Stimulated activated naive B cell treated with anti-CD40 and anti-IgM and Interleukin-4, amounts not matched to agents 10 μg/mL and 1 μg/mL and 100 μg/mL, for 72 hours (primary cell): ENCODE results near the gene GSTA3.
"Not testable (repeated sequence)": the region's sequence is repeated elsewhere in the genome, so short reads cannot be mapped to it uniquely, and the experiment has no call there.

Experiments
- ATAC-seq, 2 donors: fragments of 150-1000 bp; cut with Tn5 transposase; replicated peaks; 2 replicates each; pipeline ENCODE4 v1.10.0; 2021; ENCODE audit warnings: moderate library complexity in 1 of 2
- DNase-seq: peaks from one replicate; pipeline ENCODE4 v3.0.0; 2021
- H3K27ac Mint-ChIP-seq: one replicate; pipeline ENCODE4 v1.8.0; 2022; ENCODE audit warnings: mild to moderate bottlenecking, mixed read lengths
- H3K27me3 Mint-ChIP-seq, 2 donors: one replicate each; pipeline ENCODE4 v1.8.0; 2022; ENCODE audit warnings: mixed read lengths in 2 of 2
- H3K36me3 Mint-ChIP-seq, 2 donors: one replicate each; pipeline ENCODE4 v1.8.0; 2022; ENCODE audit warnings: mixed read lengths in 2 of 2, mild to moderate bottlenecking in 1 of 2
- H3K4me1 Mint-ChIP-seq, 2 donors: one replicate each; pipeline ENCODE4 v1.8.0; 2022; ENCODE audit warnings: mixed read lengths in 2 of 2, mild to moderate bottlenecking in 1 of 2
- H3K4me3 Mint-ChIP-seq, 2 donors: one replicate each; pipeline ENCODE4 v1.8.0; 2022; ENCODE audit warnings: mild to moderate bottlenecking in 2 of 2, mixed read lengths in 2 of 2, moderate library complexity in 1 of 2
- H3K9me3 Mint-ChIP-seq, 2 donors: one replicate each; pipeline ENCODE4 v1.8.0; 2022; ENCODE audit warnings: mixed read lengths in 2 of 2, mild to moderate bottlenecking in 1 of 2

The GSTA3 gene

DNA sequence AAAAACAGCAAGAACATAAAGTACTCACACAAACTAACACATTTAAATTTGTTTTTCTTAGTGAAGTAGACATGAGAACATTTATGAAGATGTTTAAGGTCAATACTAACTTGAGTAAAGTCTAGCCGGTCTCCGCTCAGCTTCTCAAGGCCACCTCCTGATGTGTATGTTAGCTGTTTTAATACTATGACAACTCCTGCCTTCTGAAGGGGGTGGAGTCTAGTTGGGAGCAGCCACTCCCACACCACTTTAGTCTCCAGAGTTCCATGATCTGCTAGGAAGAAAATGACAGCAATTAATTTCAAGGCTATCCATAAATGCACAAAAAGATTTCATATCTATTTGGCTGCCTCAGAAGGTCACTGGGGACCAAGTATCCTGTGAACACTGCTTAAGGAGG, at the start of gene GSTA3:
Gene GSTA3, minus strand, starts transcription at position 168 of the 400 bp plus-strand sequence. CDS start 3,864 bp downstream, outside the sequence.
- Mint-ChIP-seq H3K36me3 (no peaks in the 10 kb centered on the region), H3K27ac (no peak within 1 kb of the TSS), H3K27me3 (peaks cover 0 to 8% of the 10 kb centered on the region in 2 donors), H3K4me3 (no peak within 1 kb of the TSS), H3K4me1 (no peaks in the 10 kb centered on the region), H3K9me3 (no peaks in the 10 kb centered on the region)
- DNase-seq: no peak
- no peak for ATAC-seq

DNA sequence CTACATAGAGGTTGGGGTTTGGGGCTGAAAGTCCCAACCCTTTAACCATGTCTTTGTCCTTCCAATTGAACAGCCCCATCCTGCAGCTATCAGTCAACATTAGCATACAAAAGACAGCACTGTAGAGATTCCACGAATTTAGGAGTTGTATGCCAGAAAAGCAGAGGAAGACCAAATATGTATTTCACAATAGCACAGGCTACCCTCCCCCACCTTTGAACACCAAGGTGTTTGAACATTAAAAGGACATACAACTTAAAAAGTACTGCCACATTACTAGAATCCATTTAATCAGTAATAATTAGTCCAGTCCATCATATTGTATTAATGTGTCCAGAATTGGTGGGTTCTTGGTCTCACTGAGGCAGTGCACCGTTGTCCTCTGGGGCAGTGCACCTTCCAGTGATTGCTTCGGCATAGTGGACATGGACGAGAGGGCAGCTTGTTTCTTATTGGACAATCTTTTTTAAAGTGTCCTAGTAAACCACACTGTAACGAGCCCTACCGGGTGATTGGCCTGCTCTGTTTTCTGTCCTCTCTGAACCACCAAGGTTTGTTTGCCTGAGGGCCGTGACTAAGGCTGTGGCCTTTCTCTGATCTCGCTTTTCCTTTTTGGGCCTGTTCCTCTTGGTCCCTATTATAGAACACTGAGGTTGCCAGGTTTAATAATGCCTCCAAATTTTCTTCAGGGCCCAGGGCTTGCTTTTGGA, 49.2 kb upstream of the GSTA3 start:
- no peak for ATAC-seq

DNA sequence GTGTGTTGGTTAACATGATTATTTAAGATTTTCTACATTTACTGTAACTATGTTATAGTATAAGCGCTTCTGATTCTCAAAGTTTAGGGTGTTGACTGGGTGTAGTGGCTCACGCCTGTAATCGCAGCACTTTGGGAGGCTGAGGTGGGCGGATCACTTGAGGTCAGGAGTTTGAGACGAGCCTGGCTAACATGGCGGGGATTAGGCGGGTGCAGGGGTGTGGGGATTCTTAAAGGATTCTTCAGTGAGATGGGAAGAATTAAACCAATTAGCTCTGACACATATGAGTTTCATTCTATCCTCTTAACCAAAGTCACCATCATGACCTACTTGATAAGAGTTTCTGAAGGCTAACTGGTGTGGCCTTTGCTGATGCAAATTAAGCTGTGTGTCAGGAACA, 46.4 kb upstream of the GSTA3 start:
- no peaks in the 10 kb centered on the region for H3K36me3 Mint-ChIP-seq
- peaks cover 0 to 2% of the 10 kb centered on the region in 2 donors for H3K4me1 Mint-ChIP-seq
- no peak overlapping the region for H3K27ac Mint-ChIP-seq
- no peak for DNase-seq
- no peak for ATAC-seq
- no peaks in the 10 kb centered on the region for H3K9me3 Mint-ChIP-seq
- H3K27me3 Mint-ChIP-seq: peaks cover 0 to 5% of the 10 kb centered on the region in 2 donors
- no peak overlapping the region for H3K4me3 Mint-ChIP-seq

More for the DNA sequence above, 49.2 kb upstream of the GSTA3 start:
- H3K9me3 Mint-ChIP-seq: peaks cover 2 to 6% of the 10 kb centered on the region in 2 donors
- no peak overlapping the region for H3K4me3 Mint-ChIP-seq
- peaks cover 0 to 2% of the 10 kb centered on the region in 2 donors for H3K4me1 Mint-ChIP-seq
- H3K36me3 Mint-ChIP-seq: no peaks in the 10 kb centered on the region
- H3K27me3 Mint-ChIP-seq: peaks cover 0 to 5% of the 10 kb centered on the region in 2 donors
- no peak for DNase-seq
- no peak overlapping the region for H3K27ac Mint-ChIP-seq

DNA sequence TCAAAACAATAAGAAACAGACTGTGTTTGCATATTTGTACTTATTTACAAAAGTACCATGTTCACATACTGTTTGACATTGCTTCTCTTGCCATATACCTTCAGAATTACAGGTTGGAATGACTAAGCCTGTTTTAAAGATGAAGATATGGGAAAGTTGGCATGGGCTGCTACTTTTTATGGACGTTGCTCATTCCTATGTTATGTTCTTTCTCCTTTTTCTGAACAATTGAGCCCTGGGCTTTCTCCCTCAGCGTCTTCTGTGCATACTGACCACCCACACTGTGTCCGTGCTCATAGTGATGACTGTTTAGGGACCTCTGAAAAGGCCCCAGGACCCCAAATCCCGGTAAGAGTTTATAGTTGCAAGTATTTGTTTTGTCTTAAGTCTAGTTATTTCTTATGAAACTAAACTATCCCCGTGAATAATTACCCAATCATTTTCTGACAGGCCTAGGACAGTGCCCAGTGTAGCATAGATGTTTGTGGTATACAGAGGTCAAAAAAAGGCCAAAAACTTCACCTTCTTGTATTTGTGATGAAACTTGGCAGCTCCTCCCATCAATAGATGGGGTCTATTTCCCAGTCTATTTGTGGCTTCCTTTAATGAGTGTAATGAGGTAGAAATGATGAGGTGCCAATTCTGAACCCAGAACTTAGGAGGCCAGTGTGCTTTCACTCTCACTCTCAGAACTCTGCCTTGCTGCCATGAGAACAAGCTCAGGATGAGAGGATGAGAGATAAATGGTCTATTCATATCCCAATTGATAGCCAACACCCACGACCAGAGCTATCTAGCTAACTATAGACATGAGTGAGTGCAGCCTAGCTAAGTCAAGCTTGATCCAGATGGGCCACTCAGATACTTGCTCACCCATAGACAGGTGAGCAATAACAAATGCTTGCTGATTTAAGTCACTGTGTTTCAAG, 44.7 kb upstream of the GSTA3 start:
- no peak overlapping the region for H3K4me3 Mint-ChIP-seq
- H3K27ac Mint-ChIP-seq: no peak overlapping the region
- peaks cover 0 to 5% of the 10 kb centered on the region in 2 donors for H3K27me3 Mint-ChIP-seq
- DNase-seq (no peak), ATAC-seq (no peak)
- no peaks in the 10 kb centered on the region for H3K9me3 Mint-ChIP-seq
- no peaks in the 10 kb centered on the region for H3K36me3 Mint-ChIP-seq
- H3K4me1 Mint-ChIP-seq: no peaks in the 10 kb centered on the region

DNA sequence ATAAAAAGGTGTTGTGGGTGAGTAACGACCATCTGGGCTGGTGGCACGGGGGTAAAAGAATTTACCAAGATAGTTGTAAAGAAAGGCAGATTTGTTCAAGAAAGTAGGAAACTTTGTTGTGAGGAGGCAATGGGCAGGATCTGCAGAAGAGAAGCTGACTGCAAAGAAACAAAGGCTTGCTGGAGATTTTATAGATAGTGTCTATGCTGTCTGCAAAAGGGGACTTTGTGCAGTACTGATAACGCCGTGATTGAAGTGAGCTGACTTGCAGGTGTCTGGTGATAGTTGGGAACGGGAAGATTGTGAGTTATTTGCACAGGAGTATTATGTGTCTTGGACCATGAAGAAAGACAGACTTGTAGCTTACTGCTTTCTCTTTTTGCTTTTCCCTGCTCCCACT, 36.8 kb upstream of the GSTA3 start:
- Mint-ChIP-seq H3K4me3 (no peak overlapping the region), H3K4me1 (no peaks in the 10 kb centered on the region), H3K27ac (no peak overlapping the region), H3K9me3 (no peaks in the 10 kb centered on the region), H3K36me3 (no peaks in the 10 kb centered on the region), H3K27me3 (peaks cover 25 to 28% of the 10 kb centered on the region in 2 donors)
- ATAC-seq: no peak
- DNase-seq: no peak

DNA sequence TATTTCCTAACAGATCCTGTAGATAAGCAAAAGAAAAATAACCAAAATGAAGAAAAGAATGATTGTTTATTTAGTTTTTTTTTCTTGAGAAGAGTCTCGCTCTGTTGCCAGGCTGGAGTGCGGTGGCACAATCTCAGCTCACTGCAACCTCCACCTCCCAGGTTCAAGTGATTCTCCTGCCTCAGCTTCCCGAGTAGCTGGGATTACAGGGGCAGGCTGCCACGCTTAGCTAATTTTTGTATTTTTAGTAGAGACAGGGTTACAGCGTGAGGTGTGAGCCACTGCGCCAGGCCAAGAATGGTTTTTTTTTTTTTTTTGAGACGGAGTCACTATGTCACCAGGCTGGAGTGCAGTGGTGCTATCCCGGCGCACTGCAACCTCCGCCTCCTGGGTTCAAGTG, 33.3 kb upstream of the GSTA3 start:
- H3K4me3 Mint-ChIP-seq, H3K9me3 Mint-ChIP-seq, H3K4me1 Mint-ChIP-seq, DNase-seq, H3K36me3 Mint-ChIP-seq, H3K27ac Mint-ChIP-seq, ATAC-seq: not testable (repeated sequence)
- H3K27me3 Mint-ChIP-seq: peaks cover 25 to 28% of the 10 kb centered on the region in 2 donors

DNA sequence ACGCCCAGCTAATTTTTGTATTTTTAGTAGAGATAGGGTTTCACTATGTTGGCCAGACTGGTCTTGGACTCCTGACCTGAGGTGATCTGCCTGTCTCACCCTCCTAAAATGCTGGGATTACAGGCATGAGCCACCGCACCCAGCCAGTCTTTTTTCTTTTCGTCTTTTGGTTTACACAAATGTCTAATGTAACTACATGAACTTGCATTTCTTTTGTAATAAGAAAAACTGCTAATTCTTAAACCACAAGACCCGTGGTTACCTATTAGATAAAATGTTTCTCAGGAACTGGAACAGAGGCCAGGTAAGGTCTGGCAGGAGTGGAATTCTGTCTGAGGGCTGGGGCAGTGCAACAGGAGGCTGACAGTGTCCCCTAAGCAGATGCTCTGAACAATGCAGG, 32.7 kb upstream of the GSTA3 start:
- Mint-ChIP-seq H3K27me3 (peaks cover 25 to 28% of the 10 kb centered on the region in 2 donors), H3K9me3 (no peaks in the 10 kb centered on the region), H3K36me3 (no peaks in the 10 kb centered on the region), H3K4me1 (no peaks in the 10 kb centered on the region), H3K27ac (no peak overlapping the region), H3K4me3 (no peak overlapping the region)
- DNase-seq (no peak), ATAC-seq (no peak)

DNA sequence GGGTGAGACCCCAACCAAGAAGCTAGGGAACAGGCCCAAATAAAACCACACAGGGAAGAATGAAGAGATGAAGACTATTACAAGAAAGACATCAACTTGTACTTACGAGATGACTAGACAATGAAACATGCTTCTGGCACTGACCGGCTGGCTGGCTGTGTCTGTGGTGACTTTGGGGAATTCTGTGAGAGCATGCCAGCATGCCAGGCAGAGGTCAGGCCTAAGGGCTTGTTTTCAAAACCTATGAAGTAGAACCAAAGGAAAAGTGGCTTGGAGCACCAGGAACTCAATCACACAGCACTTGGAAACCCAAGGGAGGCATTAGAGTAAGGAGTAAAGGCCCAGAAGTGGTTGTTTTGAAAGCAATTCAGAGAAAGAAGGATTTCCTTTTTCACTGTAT, 28.4 kb upstream of the GSTA3 start:
- Mint-ChIP-seq H3K4me3 (no peak overlapping the region), H3K27ac (no peak overlapping the region)

DNA sequence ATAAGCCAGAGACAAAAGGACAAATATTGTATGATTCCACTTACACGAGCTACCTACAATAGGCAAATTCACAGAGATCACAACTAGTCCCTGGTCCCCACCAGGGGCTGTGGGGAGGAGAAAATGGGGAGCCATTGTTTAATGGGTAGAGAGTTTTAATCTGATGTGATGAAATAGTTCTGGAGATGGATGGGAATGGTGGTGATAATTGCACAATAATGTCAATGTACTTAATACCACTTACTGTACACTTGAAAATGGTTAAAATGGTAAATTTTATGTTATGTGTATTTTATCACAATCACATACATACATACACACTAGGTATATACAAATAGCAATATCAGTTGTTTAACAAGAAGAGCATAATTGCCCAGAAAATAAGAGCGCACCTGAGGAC, 24.3 kb upstream of the GSTA3 start:
- peaks cover 0 to 2% of the 10 kb centered on the region in 2 donors for H3K9me3 Mint-ChIP-seq
- DNase-seq: no peak
- peaks cover 10 to 20% of the 10 kb centered on the region in 2 donors for H3K27me3 Mint-ChIP-seq
- H3K36me3 Mint-ChIP-seq: no peaks in the 10 kb centered on the region
- H3K4me3 Mint-ChIP-seq: no peak overlapping the region
- ATAC-seq: no peak
- no peaks in the 10 kb centered on the region for H3K4me1 Mint-ChIP-seq
- no peak overlapping the region for H3K27ac Mint-ChIP-seq

More for the DNA sequence above, 28.4 kb upstream of the GSTA3 start:
- DNase-seq (no peak), ATAC-seq (no peak)
- H3K9me3 Mint-ChIP-seq: no peaks in the 10 kb centered on the region
- H3K27me3 Mint-ChIP-seq: peaks cover 8 to 19% of the 10 kb centered on the region in 2 donors
- no peaks in the 10 kb centered on the region for H3K36me3 Mint-ChIP-seq
- H3K4me1 Mint-ChIP-seq: no peaks in the 10 kb centered on the region

DNA sequence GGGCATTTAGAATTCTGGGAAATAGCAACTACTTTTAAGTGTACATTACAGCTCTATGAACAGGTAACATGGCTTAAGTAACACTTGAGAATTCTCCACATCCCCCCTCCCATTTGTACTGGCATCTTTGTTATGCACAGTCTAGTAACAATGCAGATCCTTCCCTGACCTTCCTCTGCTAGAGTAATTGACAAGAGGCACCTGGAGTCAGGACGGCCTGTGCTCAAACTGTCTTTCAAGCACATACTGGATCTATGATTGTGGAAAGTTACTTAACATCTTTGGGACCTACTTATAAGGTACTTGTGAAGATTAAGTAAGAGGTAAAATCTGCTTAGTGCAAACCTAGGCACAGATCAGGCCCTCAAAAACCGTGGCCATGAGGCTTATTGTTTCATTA, 21.9 kb upstream of the GSTA3 start:
- Mint-ChIP-seq H3K4me1 (no peaks in the 10 kb centered on the region), H3K4me3 (no peak overlapping the region), H3K9me3 (peaks cover 0 to 2% of the 10 kb centered on the region in 2 donors), H3K27me3 (peaks cover 13 to 26% of the 10 kb centered on the region in 2 donors), H3K27ac (no peak overlapping the region), H3K36me3 (no peaks in the 10 kb centered on the region)
- ATAC-seq (no peak), DNase-seq (no peak)

DNA sequence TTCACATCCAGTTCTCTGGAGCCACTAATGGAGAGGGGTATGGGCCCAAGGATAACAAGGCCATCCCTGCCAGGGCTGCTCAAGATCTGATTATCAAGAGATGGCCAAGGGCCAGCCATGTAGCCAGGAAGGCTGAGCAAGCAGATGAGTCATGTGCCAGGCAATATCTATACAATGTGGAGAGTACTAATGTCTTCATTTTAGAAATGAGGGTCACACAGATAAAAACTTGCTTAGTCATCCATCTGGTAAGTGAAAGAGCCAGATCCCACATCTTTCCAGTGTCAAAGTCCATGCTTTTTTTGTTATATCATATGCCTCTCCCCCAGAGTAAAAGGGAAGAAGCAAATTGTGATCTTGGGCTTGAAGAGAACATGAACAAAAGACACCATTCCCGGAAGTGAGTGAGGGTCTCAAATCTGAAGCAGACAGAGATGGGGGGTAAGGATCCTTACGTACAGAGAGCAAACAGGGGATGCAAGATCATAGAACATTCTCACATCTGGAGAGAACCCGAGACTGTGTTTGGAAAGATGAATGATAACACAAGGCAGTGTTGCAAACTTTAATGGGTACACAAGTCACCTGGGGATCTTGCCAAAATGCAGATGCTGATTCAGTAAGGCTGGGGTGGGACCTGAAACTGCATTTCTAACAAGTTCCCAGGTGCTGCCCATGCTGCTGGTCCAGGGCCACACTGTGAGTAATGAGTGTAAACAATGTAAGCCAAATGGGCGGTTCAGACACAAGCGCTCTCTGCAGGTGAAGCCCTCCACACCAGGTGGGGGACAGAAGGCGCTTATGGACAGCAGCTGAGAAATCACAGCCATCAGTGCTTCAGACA, 20.0 kb upstream of the GSTA3 start:
- DNase-seq: no peak
- Mint-ChIP-seq H3K27ac (no peak overlapping the region), H3K9me3 (peaks cover 0 to 2% of the 10 kb centered on the region in 2 donors), H3K27me3 (peaks cover 13 to 26% of the 10 kb centered on the region in 2 donors), H3K4me1 (no peaks in the 10 kb centered on the region), H3K36me3 (no peaks in the 10 kb centered on the region), H3K4me3 (no peak overlapping the region)
- ATAC-seq: no peak

DNA sequence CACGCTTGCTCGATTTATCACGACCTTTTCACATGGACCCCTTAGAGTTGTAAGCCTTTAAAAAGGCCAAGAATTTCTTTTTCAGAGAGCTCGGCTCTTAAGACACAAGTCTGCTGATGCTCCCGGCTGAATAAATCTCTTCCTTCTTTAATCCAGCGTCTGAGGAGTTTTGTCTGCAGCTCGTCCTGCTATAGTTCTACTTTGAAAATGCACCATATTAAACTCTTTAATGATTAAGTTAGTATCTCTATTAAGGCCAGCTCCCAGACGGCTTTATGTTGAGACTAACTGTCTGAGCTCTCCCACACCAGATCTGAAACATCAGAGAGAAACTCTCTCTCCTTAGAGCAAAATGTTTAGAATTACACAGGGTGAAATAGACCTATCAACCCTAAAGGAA, 18.0 kb upstream of the GSTA3 start:
- H3K9me3 Mint-ChIP-seq: peaks cover 0 to 2% of the 10 kb centered on the region in 2 donors
- H3K36me3 Mint-ChIP-seq: no peaks in the 10 kb centered on the region
- H3K4me1 Mint-ChIP-seq: no peaks in the 10 kb centered on the region
- DNase-seq: no peak
- H3K27me3 Mint-ChIP-seq: peaks cover 21 to 27% of the 10 kb centered on the region in 2 donors
- no peak overlapping the region for H3K27ac Mint-ChIP-seq
- no peak for ATAC-seq
- no peak overlapping the region for H3K4me3 Mint-ChIP-seq

DNA sequence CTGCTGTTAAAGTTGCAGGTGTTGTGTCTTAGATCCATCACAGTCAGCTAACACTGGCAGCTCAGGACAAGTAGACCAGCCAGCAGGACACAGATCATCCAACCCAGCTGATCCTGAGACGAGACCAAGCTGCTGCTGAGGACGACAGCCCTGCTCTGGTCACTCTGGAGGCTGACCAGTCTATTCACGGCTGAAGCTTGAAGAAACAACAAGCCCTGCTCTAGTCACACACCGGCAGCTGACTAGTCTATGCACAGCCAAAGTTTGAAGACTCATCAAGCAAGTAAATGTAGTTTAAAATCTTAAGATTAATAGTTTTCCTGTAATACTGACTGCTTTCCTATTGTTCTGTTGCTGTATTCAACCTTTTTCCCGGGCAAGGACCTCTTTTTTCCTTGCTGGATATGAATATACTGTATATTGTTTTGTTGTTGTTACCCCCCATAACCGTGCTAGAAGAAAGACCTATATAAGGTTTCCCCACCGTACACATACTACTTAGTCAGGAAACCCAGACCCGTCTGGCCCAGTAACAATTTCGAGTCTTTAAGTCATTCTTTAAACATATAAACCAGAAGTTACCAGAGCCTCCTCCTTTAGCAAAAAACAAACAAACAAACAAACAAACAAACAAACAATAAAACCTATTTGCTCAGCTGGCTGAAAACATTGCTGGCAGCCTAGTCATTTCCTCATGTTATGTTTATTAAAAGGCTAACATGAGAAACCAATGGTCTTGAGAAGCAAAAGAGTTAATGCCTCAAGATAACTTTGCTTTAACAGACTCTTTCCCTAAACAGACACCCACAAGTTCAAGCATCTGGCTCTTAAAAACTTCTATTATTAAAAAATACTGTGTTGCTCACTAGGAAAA, 16.7 kb upstream of the GSTA3 start:
- H3K27ac Mint-ChIP-seq: no peak overlapping the region
- ATAC-seq (no peak), DNase-seq (no peak)
- H3K36me3 Mint-ChIP-seq: no peaks in the 10 kb centered on the region
- H3K4me3 Mint-ChIP-seq: no peak overlapping the region
- no peaks in the 10 kb centered on the region for H3K4me1 Mint-ChIP-seq
- peaks cover 23 to 27% of the 10 kb centered on the region in 2 donors for H3K27me3 Mint-ChIP-seq
- peaks cover 0 to 2% of the 10 kb centered on the region in 2 donors for H3K9me3 Mint-ChIP-seq
